Subcutaneous abdominal adipose tissue (tissue), 5 donors: ENCODE measurements around the gene R3HDML.

ENCODE experiments used
- H3K27ac ChIP-seq: one replicate; pipeline ENCODE4 v1.7.0; 2013; ENCODE audit warnings: low read depth, mild to moderate bottlenecking, inconsistent platforms, low read length, moderate library complexity
- H3K27me3 ChIP-seq, 5 donors: one replicate each; pipeline ENCODE4 v1.7.0; 2013; ENCODE audit warnings: low read length in 5 of 5, inconsistent platforms in 1 of 5; ENCODE audit not compliant: control insufficient read depth in 5 of 5, insufficient read depth in 4 of 5
- H3K36me3 ChIP-seq, 5 donors: one replicate each; pipeline ENCODE4 v1.7.0; 2013; ENCODE audit warnings: low read length in 5 of 5; ENCODE audit not compliant: control insufficient read depth in 5 of 5, insufficient read depth in 5 of 5
- H3K4me1 ChIP-seq, 5 donors: one replicate each; pipeline ENCODE4 v1.7.0; 2013; ENCODE audit warnings: low read length in 5 of 5, mild to moderate bottlenecking in 3 of 5, moderate library complexity in 1 of 5; ENCODE audit not compliant: control insufficient read depth in 5 of 5, insufficient read depth in 5 of 5
- H3K4me3 ChIP-seq, 5 donors: one replicate each; pipeline ENCODE4 v1.7.0; 2013; ENCODE audit warnings: low read length in 5 of 5, low read depth in 1 of 5
- H3K9ac ChIP-seq, 5 donors: one replicate each; pipeline ENCODE4 v1.7.0; 2013; ENCODE audit warnings: low read length in 5 of 5, mild to moderate bottlenecking in 4 of 5, moderate library complexity in 3 of 5
- H3K9me3 ChIP-seq, 5 donors: one replicate each; pipeline ENCODE4 v1.7.0; 2013; ENCODE audit warnings: low read length in 5 of 5; ENCODE audit not compliant: control insufficient read depth in 5 of 5
- donor health status: healthy.
- donor health status: healthy.
- donor health status: healthy.
- donor health status: healthy.
- donor health status: healthy.

Gene R3HDML

GRCh38 chr20:44302736-44303135 is 34.1 kb upstream of the R3HDML start:
- H3K27me3 ChIP-seq, result no peaks in the 10 kb centered on the region
- H3K4me3 ChIP-seq, result no peak overlapping the region
- H3K9ac ChIP-seq, result no peak overlapping the region
- H3K27ac ChIP-seq, result no peak overlapping the region
- no peaks in the 10 kb centered on the region for H3K4me1 ChIP-seq
- H3K36me3 ChIP-seq, result peaks cover 0 to 22% (median 19%) of the 10 kb centered on the region in 5 donors
- no peaks in the 10 kb centered on the region for H3K9me3 ChIP-seq

- Histone ChIP-seq H3K36me3 (peaks cover 0 to 22% (median 19%) of the 10 kb centered on the region in 5 donors), H3K4me3 (no peak overlapping the region), H3K9me3 (no peaks in the 10 kb centered on the region), H3K9ac (no peak overlapping the region), H3K27ac (no peak overlapping the region), H3K4me1 (peaks cover 0 to 3% (median 1%) of the 10 kb centered on the region in 5 donors), H3K27me3 (no peaks in the 10 kb centered on the region)
Measured at GRCh38 chr20:44304383-44304782, 32.5 kb upstream of the R3HDML start.

- Histone ChIP-seq H3K27me3 (no peaks in the 10 kb centered on the region), H3K36me3 (peaks cover 0 to 22% (median 19%) of the 10 kb centered on the region in 5 donors), H3K4me3 (no peak overlapping the region), H3K9me3 (no peaks in the 10 kb centered on the region), H3K9ac (no peak overlapping the region), H3K4me1 (peaks cover 3 to 24% (median 19%) of the 10 kb centered on the region in 5 donors), H3K27ac (no peak overlapping the region)
Measured at GRCh38 chr20:44306927-44307326, 29.9 kb upstream of the R3HDML start.

GRCh38 chr20:44309763-44310663 is 26.8 kb upstream of the R3HDML start:
- peaks cover 0 to 16% (median 13%) of the 10 kb centered on the region in 5 donors for H3K36me3 ChIP-seq
- peak overlapping the region; percentile 92 to 98 (median 96) for H3K9ac ChIP-seq
- no peaks in the 10 kb centered on the region for H3K27me3 ChIP-seq
- peak overlapping the region; percentile 97 for H3K27ac ChIP-seq
- H3K9me3 ChIP-seq, result no peaks in the 10 kb centered on the region
- H3K4me3 ChIP-seq, result peak overlapping the region; percentile 89 to 100 (median 92)
- H3K4me1 ChIP-seq, result peaks cover 3 to 24% (median 19%) of the 10 kb centered on the region in 5 donors

- H3K27ac ChIP-seq, result peak within 1 kb of the TSS; percentile 97
- H3K27me3 ChIP-seq, result no peaks in the 10 kb centered on the region
Measured at GRCh38 chr20:44310664-44311639, 25.9 kb upstream of the R3HDML start, which contains the start of gene FITM2. TSS of gene FITM2 (minus strand) at chr20:44311202. CDS start at chr20:44311148, 54 bp downstream.

GRCh38 chr20:44314870-44315269 is 22.0 kb upstream of the R3HDML start:
- H3K27ac ChIP-seq, result no peak overlapping the region
- peaks cover 0 to 3% (median 0%) of the 10 kb centered on the region in 5 donors for H3K27me3 ChIP-seq
- H3K9me3 ChIP-seq, result no peaks in the 10 kb centered on the region
- H3K4me3 ChIP-seq, result no peak overlapping the region
- no peaks in the 10 kb centered on the region for H3K36me3 ChIP-seq
- H3K9ac ChIP-seq, result no peak overlapping the region
- peaks cover 0 to 17% (median 12%) of the 10 kb centered on the region in 5 donors for H3K4me1 ChIP-seq

More at GRCh38 chr20:44310664-44311639, 25.9 kb upstream of the R3HDML start, which contains the start of gene FITM2:
- Histone ChIP-seq H3K9ac (peak within 1 kb of the TSS; percentile 92 to 98 (median 96)), H3K4me3 (peak within 1 kb of the TSS; percentile 89 to 100 (median 92)), H3K36me3 (peaks cover 0 to 13% (median 12%) of the 10 kb centered on the region in 5 donors), H3K4me1 (peaks cover 3 to 24% (median 19%) of the 10 kb centered on the region in 5 donors), H3K9me3 (no peaks in the 10 kb centered on the region)

GRCh38 chr20:44319839-44320422 is 16.9 kb upstream of the R3HDML start:
- Histone ChIP-seq H3K4me3 (no peak overlapping the region), H3K9ac (no peak overlapping the region), H3K4me1 (no peaks in the 10 kb centered on the region), H3K27me3 (peaks cover 0 to 7% (median 3%) of the 10 kb centered on the region in 5 donors), H3K36me3 (no peaks in the 10 kb centered on the region), H3K9me3 (no peaks in the 10 kb centered on the region), H3K27ac (no peak overlapping the region)

- H3K36me3 ChIP-seq, result no peaks in the 10 kb centered on the region
- H3K4me1 ChIP-seq, result peaks cover 0 to 4% (median 3%) of the 10 kb centered on the region in 5 donors
- no peak overlapping the region for H3K27ac ChIP-seq
- H3K9ac ChIP-seq, result no peak overlapping the region
- no peaks in the 10 kb centered on the region for H3K9me3 ChIP-seq
- peaks cover 5 to 12% (median 7%) of the 10 kb centered on the region in 5 donors for H3K27me3 ChIP-seq
- H3K4me3 ChIP-seq, result no peak overlapping the region
Measured at GRCh38 chr20:44324343-44324742, 12.5 kb upstream of the R3HDML start.

GRCh38 chr20:44326391-44327159 is 10.3 kb upstream of the R3HDML start:
- H3K4me1 ChIP-seq, result peaks cover 0 to 4% (median 3%) of the 10 kb centered on the region in 5 donors

More at GRCh38 chr20:44326391-44327159, 10.3 kb upstream of the R3HDML start:
- Histone ChIP-seq H3K27ac (no peak overlapping the region), H3K27me3 (peaks cover 5 to 14% (median 7%) of the 10 kb centered on the region in 5 donors), H3K9ac (no peak overlapping the region), H3K4me3 (peak overlapping the region in 2 of 5 donors; percentile 2 to 35), H3K9me3 (no peaks in the 10 kb centered on the region), H3K36me3 (no peaks in the 10 kb centered on the region)
